ENCODE data around the gene TMEM91. TPM values are rescaled to one million over a fixed set of nuclear protein-coding genes. Genes with fewer than 3 reads are reported as not detected.

The TMEM91 gene
- total and polyA plus RNA-seq, 2 of the 4 experiments (the other 2 are of a cell fraction), result 1.4 to 4.8 TPM

DNA sequence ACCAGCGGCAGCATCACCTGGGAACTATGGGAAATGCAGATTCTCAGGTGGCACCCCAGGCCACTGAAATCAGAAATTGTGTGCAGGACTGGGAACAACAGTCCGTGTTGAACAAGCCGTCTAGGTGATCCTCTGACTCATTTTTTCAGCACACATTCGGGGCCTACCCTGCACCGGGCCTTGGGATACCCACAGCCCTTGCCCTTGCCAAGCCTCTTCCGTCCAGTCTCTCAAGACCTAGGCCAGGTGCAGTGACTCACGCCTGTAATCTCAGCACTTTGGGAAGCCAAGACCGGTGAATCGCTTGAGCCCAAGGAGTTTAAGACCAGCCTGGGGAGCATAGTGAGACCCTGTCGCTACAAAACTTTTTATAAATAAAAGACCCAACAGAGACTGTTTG lies 40.9 kb upstream of the TMEM91 start:
- Histone ChIP-seq H3K9me1 (ENCODE audit: insufficient read depth, low read length) (no peaks in the 10 kb centered on the region; the same call in 1 of the 2 replicates), H4K8ac (ENCODE audit: low read depth in 2 of 2, low read length in 2 of 2) (no peak overlapping the region), H3K4me2 (ENCODE audit: low read depth, low read length) (no peak overlapping the region), H4K20me1 (ENCODE audit: insufficient read depth, low read length) (peaks cover 23% of the 10 kb centered on the region), H3K27ac (ENCODE audit: insufficient read depth, low read length) (no peak overlapping the region), H2BK20ac (ENCODE audit: low read depth, low read length) (no peak overlapping the region), H4K5ac (ENCODE audit: low read depth, low read length) (no peak overlapping the region), H2BK5ac (ENCODE audit: low read depth, low read length, poor library complexity, severe bottlenecking) (no peak overlapping the region), H3K23ac (ENCODE audit: low read depth, low read length) (no peak overlapping the region), H3K56ac (ENCODE audit: extremely low read depth, insufficient read depth, low read length) (no peak overlapping the region), H2BK120ac (ENCODE audit: low read depth, low read length) (no peak overlapping the region), H3K4me3 (ENCODE audit: insufficient read depth, low read depth, low read length) (no peak overlapping the region), H3K9ac (ENCODE audit: low read depth, low read length) (no peak overlapping the region), H2BK15ac (ENCODE audit: low read depth, low read length) (no peak overlapping the region), H3K4me1 (ENCODE audit: control insufficient read depth, insufficient read depth, low read length) (no peaks in the 10 kb centered on the region), H2AK5ac (ENCODE audit: low read depth, low read length) (no peak overlapping the region), H3K79me1 (ENCODE audit: low read depth in 1 of 2, low read length in 2 of 2) (peaks cover 12 to 45% of the 10 kb centered on the region in 2 experiments), H2AK9ac (replicated peaks; ENCODE audit: low read depth, low read length, poor library complexity) (no peak overlapping the region), H3K4ac (ENCODE audit: low read depth, low read length) (no peak overlapping the region), H3K27me3 (ENCODE audit: control insufficient read depth, insufficient read depth, low read length) (no peaks in the 10 kb centered on the region), H2AFZ (replicated peaks; ENCODE audit: low read length, poor library complexity) (no peak overlapping the region), H3K18ac (ENCODE audit: low read depth, low read length) (no peak overlapping the region), H3K36me3 (ENCODE audit: control insufficient read depth, insufficient read depth, low read length) (peaks cover 52% of the 10 kb centered on the region), H4K91ac (ENCODE audit: insufficient read depth, low read depth, low read length) (no peak overlapping the region), H3K14ac (replicated peaks; ENCODE audit: low read depth, low read length) (no peak overlapping the region), H3K9me3 (ENCODE audit: control insufficient read depth, insufficient read depth, low read length) (no peaks in the 10 kb centered on the region)
- POLR2A ChIA-PET (ENCODE audit: unreplicated experiment), result no interaction called here
- no peak for TF ChIP-seq SMC3 (IDR thresholded peaks at IDR 0.05; ENCODE audit: low read depth, low read length)
- no peak for TF ChIP-seq FOS (IDR thresholded peaks at IDR 0.05; ENCODE audit: low read depth, low read length)
- TF ChIP-seq RFX5 (IDR thresholded peaks at IDR 0.05; ENCODE audit: low read depth, low read length), result no peak
- no peak for TF ChIP-seq CHD1 (IDR thresholded peaks at IDR 0.05; ENCODE audit: low read depth, low read length)
- TF ChIP-seq POLR2A (IDR thresholded peaks at IDR 0.05; ENCODE audit: low read depth, low read length), result no peak
- TF ChIP-seq, protein P1, sequence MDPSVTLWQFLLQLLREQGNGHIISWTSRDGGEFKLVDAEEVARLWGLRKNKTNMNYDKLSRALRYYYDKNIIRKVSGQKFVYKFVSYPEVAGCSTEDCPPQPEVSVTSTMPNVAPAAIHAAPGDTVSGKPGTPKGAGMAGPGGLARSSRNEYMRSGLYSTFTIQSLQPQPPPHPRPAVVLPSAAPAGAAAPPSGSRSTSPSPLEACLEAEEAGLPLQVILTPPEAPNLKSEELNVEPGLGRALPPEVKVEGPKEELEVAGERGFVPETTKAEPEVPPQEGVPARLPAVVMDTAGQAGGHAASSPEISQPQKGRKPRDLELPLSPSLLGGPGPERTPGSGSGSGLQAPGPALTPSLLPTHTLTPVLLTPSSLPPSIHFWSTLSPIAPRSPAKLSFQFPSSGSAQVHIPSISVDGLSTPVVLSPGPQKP (IDR thresholded peaks at IDR 0.05; ENCODE audit: borderline replicate concordance, low read depth, low read length), result no peak
- no peak for TF ChIP-seq CEBPB (IDR thresholded peaks at IDR 0.05; ENCODE audit: low read depth, low read length)
- TF ChIP-seq, protein P2, sequence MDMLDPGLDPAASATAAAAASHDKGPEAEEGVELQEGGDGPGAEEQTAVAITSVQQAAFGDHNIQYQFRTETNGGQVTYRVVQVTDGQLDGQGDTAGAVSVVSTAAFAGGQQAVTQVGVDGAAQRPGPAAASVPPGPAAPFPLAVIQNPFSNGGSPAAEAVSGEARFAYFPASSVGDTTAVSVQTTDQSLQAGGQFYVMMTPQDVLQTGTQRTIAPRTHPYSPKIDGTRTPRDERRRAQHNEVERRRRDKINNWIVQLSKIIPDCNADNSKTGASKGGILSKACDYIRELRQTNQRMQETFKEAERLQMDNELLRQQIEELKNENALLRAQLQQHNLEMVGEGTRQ (IDR thresholded peaks at IDR 0.05; ENCODE audit: low read depth, low read length), result no peak
- in situ Hi-C loops (cut with MboI; ENCODE audit: low sequenced_read_pairs), result no loop called here
- 87% methylated on average over 5 of the region's 10 CpGs; no CpG with 5 or more reads in 1 of the 2 experiments for WGBS, 2 experiments (ENCODE audit: extremely low coverage in 2 of 2, insufficient read length in 1 of 2)
- DNase-seq, result no peak
- CTCF ChIA-PET, result no interaction called here
- no peak for ATAC-seq (ENCODE audit: low read depth)
- dilution Hi-C loops (cut with HindIII; ENCODE audit: low sequenced_read_pairs, unreplicated experiment), result no loop called here
- BruUV-seq (replicated peaks), result no TSS peak
- intact Hi-C loops (cut with micrococcal nuclease), result no loop called here
